DLD1 (cell line): ENCODE measurements around the gene EFS.

Experiments used
- in situ Hi-C: cut with HindIII; loops from 2 replicates; pipeline ENCODE4 v1.10.0; 2017; ENCODE audit warnings: low sequenced_read_pairs

Gene EFS

DNA sequence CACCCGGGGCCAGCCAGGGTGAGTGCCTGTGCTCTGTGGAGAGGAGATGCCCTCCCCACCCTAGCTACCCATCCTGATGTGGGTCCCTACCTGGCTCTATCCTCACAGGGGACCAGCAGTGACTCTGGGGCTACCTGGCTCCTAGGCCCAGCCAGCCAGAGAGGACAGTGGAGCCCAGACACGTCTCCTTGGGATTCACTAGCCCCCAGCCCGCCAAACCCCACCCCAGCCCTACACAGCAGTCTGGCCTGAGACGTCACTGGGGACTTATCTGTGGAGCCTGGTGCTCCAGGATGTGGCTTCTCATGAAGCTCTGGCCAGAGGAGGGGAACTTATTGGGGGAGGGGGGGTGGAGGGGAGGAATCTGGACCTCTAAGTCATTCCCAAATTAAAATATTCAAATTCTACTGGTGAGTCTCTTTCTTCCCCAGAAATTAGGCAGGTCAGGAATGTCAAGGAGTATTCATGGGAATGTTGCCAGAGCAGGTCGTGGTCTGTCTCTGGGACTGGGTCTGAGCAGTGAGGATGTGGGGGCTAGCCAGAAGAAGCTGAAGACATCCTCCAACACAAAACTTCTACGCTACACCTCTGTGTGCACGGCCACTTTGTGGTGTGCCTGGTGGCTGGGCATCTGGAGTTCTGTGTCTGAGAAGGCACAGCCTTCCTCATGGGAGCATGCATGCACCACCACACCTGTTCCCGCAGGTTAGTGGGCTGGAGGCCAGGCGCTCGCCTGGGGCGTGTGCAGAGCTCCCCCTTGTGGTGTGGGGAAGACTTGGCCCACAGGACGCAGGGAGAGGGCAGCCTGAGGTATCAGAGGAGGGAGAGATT is 14.6 kb upstream of the EFS start:
- in situ Hi-C loops: no loop called here

DNA sequence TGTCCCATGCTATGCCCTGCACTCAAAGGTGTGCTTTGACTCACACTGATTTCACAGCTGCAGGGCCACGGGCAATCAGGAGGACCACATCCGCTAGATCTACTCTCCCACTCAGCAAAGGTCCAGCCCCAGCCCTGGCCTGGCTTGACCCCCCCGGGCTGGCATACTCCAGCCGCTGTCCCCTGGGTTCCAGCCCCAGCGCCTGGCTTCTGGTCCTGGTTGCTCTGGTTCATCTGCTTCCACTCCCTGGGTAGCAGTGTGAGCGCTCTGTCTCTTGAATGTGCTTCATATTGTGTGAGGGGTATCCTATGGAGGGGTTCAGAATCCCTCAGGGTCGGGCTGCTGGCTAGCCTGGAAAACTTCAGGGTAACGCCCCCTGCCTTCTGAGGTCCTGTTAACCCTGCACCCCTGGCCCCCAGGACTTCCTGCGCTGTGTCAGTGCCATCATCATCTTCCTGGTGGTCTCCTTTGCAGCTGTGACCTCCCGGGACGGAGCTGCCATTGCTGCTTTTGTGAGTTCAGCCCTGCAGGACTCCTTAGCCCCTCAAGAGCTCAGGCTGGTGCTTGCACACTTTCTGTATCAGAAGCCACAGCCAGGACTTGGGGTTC is 13.7 kb upstream of the EFS start:
- in situ Hi-C loops: no loop called here

GRCh38 chr14:23377573-23378563 is 12.9 kb upstream of the EFS start:
- in situ Hi-C loops: no loop called here

DNA sequence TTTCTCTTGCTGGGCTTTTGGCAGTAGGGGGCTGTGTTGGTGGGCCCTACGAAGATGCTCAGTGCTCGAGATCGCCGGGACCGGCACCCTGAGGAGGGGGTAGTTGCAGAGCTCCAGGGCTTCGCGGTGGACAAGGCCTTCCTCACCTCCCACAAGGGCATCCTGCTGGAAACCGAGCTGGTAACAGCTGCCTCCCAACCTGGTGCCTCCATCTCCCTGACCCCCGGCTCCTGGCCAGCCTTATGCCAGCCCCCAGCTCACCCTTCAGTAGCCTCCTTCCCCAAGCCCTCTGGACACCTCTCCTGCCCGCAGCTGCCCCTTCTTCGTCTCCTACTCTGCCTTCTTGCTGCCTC is 12.2 kb upstream of the EFS start:
- in situ Hi-C loops: no loop called here

DNA sequence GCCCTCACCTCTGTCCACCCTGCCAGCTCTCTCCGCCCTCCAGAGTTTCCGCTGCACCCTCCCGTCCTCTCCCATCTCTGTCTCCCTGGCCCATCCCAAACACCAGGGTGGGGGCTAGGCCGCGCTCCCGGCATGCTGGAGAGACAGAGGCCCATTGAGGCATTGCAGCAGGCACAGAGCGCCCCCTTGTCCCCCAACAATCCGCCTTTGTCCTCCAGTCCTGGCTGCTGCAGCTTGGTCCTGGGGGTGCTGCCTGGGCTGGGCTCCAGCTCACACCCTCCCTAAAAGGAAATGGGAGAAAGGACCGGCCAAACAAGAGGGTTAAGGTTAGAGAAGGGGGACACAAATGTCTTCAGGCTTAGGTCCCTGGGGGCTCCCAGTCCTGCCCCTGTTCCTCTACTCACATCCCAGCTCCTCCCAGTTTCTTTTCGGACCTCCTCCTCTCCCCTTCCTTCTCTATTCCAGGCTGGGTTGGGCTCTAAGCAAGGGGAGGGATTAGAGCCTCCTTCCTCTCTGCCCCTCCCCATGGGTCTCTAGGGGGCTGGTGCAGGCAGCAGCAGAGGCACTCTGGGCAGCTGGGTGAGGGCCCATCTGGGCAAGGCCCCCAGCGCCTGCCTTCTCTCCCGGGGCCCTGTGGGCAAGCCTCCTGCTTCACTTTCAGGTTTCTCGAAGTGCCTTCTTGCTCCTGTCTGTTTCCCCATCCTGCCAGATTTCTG is 11.7 kb upstream of the EFS start, which contains the start of gene CMTM5:
Gene CMTM5, plus strand, starts transcription at position 565 of the 716 bp plus-strand sequence. CDS start 206 bp downstream, outside the sequence.
- in situ Hi-C loops: no loop called here

DNA sequence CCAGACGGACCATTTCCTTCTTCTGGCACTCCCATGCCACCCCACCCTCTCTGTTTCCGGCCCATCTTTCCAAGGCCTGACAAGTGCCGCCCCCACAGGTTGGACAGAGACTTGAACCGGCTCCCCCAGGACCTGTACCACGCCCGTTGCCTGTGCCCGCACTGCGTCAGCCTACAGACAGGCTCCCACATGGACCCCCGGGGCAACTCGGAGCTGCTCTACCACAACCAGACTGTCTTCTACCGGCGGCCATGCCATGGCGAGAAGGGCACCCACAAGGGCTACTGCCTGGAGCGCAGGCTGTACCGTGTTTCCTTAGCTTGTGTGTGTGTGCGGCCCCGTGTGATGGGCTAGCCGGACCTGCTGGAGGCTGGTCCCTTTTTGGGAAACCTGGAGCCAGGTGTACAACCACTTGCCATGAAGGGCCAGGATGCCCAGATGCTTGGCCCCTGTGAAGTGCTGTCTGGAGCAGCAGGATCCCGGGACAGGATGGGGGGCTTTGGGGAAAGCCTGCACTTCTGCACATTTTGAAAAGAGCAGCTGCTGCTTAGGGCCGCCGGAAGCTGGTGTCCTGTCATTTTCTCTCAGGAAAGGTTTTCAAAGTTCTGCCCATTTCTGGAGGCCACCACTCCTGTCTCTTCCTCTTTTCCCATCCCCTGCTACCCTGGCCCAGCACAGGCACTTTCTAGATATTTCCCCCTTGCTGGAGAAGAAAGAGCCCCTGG is 10.7 kb upstream of the EFS start:
- in situ Hi-C loops: no loop called here

GRCh38 chr14:23373041-23373440 is 8.1 kb upstream of the EFS start:
- in situ Hi-C loops: no loop called here

DNA sequence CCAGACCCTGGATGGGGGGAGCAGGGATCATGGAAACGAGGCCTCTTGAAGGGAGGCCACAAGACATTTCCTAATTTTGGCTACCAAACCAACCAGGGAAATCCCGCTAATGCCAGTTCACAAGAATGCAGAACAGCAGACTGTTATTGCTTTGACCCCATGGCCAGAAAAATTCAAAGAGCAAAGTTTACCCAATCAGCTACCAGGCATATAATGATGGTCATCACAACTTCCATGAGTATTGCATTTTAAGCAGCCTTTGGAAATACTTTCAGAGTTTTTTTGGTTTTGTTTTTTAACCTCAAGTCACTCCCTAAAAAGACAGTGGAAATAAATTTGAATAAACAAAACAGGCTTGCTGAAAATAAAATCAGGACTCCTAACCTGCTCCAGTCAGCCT is 7.5 kb upstream of the EFS start, which contains the start of gene IL25:
Gene IL25, plus strand, starts transcription at position 301 of the 400 bp plus-strand sequence.
- in situ Hi-C loops: no loop called here

- in situ Hi-C loops: no loop called here
Observed at GRCh38 chr14:23371865-23372264, 6.9 kb upstream of the EFS start.

- in situ Hi-C loops: no loop called here
Observed at GRCh38 chr14:23370221-23370620, 5.2 kb upstream of the EFS start.

DNA sequence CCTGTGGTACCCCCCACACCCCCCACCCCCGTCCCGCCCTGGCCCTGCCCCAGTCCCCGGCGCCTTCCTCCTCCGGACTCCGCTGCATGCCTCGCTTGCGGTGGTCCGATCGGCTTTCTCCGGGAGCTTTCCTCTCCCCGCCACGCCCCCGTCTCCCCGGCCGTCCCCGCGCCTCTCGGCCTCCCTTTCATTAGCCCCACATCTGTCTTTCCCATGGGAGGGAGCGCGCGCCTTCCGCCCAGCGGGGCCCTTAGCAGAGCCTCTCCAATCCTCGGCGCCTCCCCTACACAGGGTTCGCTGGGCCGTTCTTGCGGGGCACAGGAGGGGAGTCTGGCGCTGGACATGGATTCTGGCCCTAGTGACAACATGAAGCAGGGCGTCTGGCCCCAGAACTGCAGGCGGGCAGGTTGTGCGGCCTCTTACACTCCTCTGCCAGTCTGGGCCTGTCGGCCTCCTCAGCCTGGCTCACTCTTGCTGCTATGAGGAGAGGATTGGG is 1.5 kb upstream of the EFS start:
- in situ Hi-C loops: no loop called here

DNA sequence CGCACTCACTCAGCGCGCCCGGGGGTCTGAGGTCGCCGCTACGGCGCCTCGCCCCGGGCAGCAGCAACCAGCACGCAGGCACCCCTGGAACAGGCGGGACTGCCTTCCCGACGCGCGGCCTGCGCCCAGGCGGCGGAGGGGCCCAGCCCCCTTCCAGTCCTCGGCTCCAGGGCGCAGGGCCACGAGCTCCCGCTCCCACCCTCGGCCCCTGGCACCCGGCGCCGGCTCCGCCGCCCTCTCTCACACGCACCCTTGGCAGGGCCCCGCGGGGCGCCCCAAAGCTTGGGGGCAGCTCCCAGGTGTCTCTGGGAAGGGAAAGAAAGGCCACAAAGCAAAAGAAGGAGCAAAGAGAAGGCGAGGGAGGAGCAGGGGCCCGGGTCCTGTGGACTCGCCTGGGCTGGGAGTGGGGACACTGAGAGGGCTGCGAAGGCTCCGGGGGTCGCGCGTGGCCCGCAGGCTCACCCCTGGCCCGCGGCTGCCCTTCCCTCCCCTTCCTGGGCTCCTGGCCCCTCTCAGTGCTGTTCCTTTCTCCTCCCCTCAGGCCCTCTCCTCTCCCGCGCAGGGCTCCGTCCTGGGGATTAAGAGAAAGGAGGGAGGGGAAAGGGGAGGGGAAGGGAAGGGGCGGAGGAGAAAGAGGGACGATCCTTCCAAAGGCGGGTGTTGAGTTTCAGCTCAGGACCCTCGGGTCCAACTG is 907 bp upstream of the EFS start:
- in situ Hi-C loops: no loop called here

DNA sequence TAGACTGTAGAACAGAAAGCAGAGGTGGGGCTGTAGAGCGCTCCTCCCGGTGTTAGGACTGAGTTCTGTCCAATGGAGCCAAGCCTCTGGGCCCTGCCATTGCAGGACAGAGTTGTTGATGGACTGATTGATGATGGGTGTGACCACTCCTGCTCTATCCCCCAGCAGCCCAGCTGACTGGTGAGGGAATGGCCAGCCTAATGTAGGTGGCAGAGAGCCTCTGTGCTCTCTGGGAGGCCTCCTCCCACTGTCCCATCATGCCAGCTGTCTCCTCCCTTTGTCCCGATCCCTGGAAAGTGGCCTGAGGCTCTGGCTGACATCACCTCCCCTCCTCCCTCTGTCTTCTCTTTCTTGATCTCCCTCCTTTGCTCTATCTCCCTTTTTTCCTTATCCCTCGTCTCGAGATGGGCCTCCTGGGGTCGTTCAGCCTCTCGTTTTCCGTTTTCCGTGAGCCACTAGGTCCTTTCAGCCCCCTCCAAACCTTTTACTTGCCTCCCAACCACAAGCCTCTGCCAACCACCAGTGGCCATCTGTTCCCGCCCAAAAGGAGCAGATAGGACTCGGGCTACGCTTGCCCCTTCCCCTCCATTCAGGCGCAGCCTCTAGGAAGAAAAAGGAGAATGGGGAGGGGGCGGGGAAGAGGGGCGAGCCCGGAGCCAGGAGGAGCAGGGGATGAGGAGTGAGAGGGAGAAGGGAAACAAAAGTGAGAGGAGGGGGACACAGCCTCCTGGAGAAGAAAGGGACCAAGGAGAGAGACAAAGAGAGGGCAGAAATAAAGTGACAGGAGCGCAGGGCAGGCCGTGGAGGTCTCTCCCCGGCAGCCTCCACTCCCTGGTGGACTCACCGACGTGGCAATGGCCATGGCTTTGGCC is 572 bp downstream of the EFS start:
- in situ Hi-C loops: no loop called here

GRCh38 chr14:23362200-23362599 is 2.8 kb downstream of the EFS start:
- in situ Hi-C loops: no loop called here

DNA sequence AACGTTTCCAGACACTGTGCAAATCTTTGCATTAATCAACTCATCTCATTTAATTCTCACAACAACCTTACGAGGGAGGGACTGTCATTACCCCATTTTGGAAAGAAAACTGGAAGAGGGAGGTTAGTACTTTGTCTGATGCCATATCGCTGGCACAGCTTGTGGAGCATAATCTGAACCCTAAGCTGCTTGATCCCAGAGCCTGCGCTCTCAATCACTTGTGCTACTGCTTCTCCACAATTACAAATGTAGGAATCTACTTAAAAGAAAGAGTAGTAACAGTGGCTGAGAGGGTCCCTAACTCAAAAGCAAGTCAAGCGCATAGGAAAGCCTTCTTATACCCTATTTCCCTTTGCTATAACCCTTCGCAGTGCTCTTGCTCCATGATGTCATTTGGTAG is 3.2 kb downstream of the EFS start:
- in situ Hi-C loops: no loop called here

- in situ Hi-C loops: no loop called here
Observed at GRCh38 chr14:23361320-23361719, 3.7 kb downstream of the EFS start.

DNA sequence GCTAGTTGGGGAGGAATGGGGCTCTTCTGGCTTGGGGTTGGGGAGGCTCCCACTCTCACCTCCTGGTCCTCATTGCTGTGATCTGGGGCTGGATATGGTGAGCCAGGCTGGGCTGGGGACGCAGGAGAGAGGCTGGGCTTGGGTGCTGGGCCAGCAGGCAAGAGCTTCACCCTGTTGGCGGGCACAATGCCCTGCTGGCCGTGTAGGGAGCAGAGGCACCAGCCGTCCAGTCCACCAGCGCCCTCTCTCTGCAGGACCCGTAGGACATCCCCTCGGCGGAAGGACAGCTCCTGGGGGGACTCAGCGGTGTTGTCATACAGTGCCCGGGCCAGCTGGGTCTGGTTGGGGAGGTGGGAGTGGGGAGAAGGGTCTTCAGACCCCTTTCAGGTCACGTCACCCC is 4.5 kb downstream of the EFS start:
- in situ Hi-C loops: no loop called here

- in situ Hi-C loops: no loop called here
Observed at GRCh38 chr14:23359722-23360447, 5.1 kb downstream of the EFS start.
